ENCODE measurements around the gene CCL25.
A peak's percentile ranks its signal among the peaks of the same experiment; 100 is the strongest.

CCL25 gene

GRCh38 chr19:8045872-8046568, 6.5 kb upstream of the CCL25 start:
- Histone ChIP-seq H3K27me3 (peaks cover 0 to 37% of the 10 kb centered on the region in 2 donors), H3K36me3 (no peaks in the 10 kb centered on the region), H3K4me3 (no peak overlapping the region), H3K4me1 (peaks cover 0 to 8% (median 8%) of the 10 kb centered on the region in 4 donors), H3K27ac (no peak overlapping the region), H3K9me3 (no peaks in the 10 kb centered on the region)
- no peak for DNase-seq
- TF ChIP-seq CTCF (IDR thresholded peaks at IDR 0.05) = no peak
- intact Hi-C loops (cut with DNase I; ENCODE audit: low total_unique reads) = no loop called here

GRCh38 chr19:8046569-8047165, 5.9 kb upstream of the CCL25 start:
- Histone ChIP-seq H3K27ac (no peak overlapping the region), H3K4me1 (peaks cover 0 to 8% (median 8%) of the 10 kb centered on the region in 4 donors), H3K27me3 (peaks cover 0 to 30% of the 10 kb centered on the region in 2 donors), H3K4me3 (no peak overlapping the region), H3K36me3 (no peaks in the 10 kb centered on the region), H3K9me3 (no peaks in the 10 kb centered on the region)
- intact Hi-C loops (cut with DNase I; ENCODE audit: low total_unique reads) = no loop called here
- DNase-seq = no peak
- TF ChIP-seq CTCF (IDR thresholded peaks at IDR 0.05) = no peak

GRCh38 chr19:8050274-8051096, 2.1 kb upstream of the CCL25 start:
- intact Hi-C loops (cut with DNase I; ENCODE audit: low total_unique reads) = no loop called here
- peak; percentile 84 for DNase-seq
- Histone ChIP-seq H3K4me3 (peak overlapping the region in 1 of 2 donors; percentile 30), H3K27ac (no peak overlapping the region), H3K9me3 (no peaks in the 10 kb centered on the region), H3K27me3 (peaks cover 0 to 35% of the 10 kb centered on the region in 2 donors), H3K36me3 (no peaks in the 10 kb centered on the region), H3K4me1 (peaks cover 0 to 8% (median 8%) of the 10 kb centered on the region in 4 donors)
- TF ChIP-seq CTCF (IDR thresholded peaks at IDR 0.05) = no peak

GRCh38 chr19:8054169-8054568, 1.6 kb downstream of the CCL25 start:
- no peak for DNase-seq
- Histone ChIP-seq H3K9me3 (no peaks in the 10 kb centered on the region), H3K27me3 (peaks cover 0 to 26% of the 10 kb centered on the region in 2 donors), H3K36me3 (no peaks in the 10 kb centered on the region), H3K27ac (no peak overlapping the region), H3K4me3 (no peak overlapping the region), H3K4me1 (peaks cover 0 to 8% (median 8%) of the 10 kb centered on the region in 4 donors)
- no peak for TF ChIP-seq CTCF (IDR thresholded peaks at IDR 0.05)
- intact Hi-C loops (cut with DNase I; ENCODE audit: low total_unique reads) = no loop called here

- no peak for TF ChIP-seq CTCF (IDR thresholded peaks at IDR 0.05)
- Histone ChIP-seq H3K4me3 (no peak overlapping the region), H3K36me3 (no peaks in the 10 kb centered on the region), H3K9me3 (no peaks in the 10 kb centered on the region), H3K27me3 (peaks cover 0 to 11% of the 10 kb centered on the region in 2 donors), H3K27ac (no peak overlapping the region), H3K4me1 (no peaks in the 10 kb centered on the region)
- intact Hi-C loops (cut with DNase I; ENCODE audit: low total_unique reads) = no loop called here
- DNase-seq = no peak
Measured at GRCh38 chr19:8056533-8056932, 4.0 kb downstream of the CCL25 start.
